Stimulated activated CD8-positive, alpha-beta memory T cell treated with anti-CD3 and anti-CD28 coated beads, Interleukin-12 subunit alpha, Interleukin-12 subunit beta, amount 100 ng/mL, for 1 hour (primary cell): ENCODE data around the gene POLH.
"Not testable (repeated sequence)": the region's sequence is repeated elsewhere in the genome, so short reads cannot be mapped to it uniquely, and the experiment has no call there.

Experiments
- DNase-seq: peaks from one replicate; pipeline ENCODE4 v3.0.0-alpha.2; 2020; ENCODE audit warnings: low read depth

Gene POLH

DNA sequence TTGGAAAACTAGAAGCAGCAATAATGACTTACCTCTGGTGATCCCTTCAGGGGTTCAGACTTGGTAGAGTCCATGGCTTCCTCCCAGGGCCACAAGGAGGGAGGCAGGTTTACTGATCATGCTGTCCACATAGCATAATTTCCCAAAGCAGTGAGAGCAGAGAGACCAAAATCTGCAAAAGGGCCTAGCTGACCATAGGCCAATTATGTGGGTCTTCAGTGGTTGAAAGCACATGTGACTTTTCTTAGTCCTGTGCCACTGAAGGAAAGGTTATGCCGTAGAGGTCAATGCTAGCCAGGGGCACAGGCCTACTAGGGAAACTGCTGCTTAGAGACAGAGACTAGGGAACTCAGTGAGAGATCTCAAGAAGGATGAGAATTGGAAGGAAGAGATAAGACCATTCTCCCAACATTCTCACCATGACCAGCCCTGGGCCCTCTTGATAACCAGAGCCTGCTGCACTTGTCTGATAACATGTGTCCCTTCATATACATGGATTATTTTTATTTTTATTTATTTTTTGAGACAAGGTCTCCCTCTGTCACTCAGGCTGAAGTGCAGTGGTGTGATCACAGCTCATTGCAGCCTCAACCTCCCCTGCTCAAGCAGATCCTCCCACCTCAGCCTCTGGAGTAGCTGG, 55.1 kb downstream of the POLH start:
- no peak for DNase-seq

GRCh38 chr6:43633002-43633401, 57.0 kb downstream of the POLH start:
- DNase-seq, result not testable (repeated sequence)

- DNase-seq, result no peak
Observed at GRCh38 chr6:43634702-43635303, 58.8 kb downstream of the POLH start.

DNA sequence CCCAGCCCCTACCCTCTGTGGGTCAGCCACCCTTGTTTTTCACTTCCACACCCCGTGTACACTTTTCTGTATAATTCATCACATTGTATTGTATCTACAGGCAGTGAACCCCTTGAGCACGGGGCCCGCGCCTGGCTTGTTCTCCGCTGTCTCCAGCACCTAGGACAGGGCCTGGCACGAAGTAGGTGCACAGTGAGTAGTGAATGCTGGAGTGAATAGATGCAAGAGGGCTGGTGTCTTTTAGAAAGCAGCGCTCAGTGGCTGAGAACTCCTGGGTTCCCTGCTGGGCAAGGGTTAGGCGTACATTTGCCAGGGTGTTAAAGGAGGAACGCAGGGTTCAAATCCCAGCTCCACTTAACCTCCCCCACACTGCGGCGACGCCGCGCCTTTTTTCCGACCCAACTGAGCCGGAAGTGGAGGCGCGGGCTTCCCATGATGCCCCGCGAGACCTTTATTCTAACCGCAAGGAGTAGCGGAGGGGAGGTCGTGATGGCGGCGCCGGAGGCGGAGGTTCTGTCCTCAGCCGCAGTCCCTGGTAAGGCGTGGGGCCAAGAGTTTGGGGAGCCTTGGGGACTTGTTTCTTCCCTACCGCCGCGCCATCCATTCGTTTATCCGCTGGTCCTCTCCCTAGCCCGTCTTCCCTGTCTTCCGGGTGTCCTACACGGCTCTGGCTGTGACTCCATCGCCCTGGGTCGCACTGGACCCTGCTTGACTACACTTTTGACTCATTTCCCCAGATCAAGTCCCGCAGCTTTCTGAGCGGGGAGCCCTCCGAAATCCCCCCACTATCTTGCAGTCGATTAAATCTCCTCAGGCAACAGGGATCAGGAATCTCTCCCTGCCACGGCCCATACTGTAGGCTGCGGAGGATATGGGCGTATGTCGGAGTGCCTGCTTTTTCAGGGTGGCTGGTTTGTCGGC, 59.7 kb downstream of the POLH start, which contains the start of gene MAD2L1BP:
Gene MAD2L1BP, plus strand, starts transcription at position 454 of the 921 bp plus-strand sequence. Its CDS starts 36 bp downstream, at position 490.
- peak; percentile 78 for DNase-seq

DNA sequence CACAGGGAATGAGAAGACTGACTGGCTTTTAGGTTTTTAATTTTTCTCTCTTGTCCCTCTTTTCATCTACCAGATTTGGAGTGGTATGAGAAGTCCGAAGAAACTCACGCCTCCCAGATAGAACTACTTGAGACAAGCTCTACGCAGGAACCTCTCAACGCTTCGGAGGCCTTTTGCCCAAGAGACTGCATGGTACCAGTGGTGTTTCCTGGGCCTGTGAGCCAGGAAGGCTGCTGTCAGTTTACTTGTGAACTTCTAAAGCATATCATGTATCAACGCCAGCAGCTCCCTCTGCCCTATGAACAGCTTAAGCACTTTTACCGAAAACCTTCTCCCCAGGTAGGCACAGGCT, 60.3 kb downstream of the POLH start:
- no peak for DNase-seq

DNA sequence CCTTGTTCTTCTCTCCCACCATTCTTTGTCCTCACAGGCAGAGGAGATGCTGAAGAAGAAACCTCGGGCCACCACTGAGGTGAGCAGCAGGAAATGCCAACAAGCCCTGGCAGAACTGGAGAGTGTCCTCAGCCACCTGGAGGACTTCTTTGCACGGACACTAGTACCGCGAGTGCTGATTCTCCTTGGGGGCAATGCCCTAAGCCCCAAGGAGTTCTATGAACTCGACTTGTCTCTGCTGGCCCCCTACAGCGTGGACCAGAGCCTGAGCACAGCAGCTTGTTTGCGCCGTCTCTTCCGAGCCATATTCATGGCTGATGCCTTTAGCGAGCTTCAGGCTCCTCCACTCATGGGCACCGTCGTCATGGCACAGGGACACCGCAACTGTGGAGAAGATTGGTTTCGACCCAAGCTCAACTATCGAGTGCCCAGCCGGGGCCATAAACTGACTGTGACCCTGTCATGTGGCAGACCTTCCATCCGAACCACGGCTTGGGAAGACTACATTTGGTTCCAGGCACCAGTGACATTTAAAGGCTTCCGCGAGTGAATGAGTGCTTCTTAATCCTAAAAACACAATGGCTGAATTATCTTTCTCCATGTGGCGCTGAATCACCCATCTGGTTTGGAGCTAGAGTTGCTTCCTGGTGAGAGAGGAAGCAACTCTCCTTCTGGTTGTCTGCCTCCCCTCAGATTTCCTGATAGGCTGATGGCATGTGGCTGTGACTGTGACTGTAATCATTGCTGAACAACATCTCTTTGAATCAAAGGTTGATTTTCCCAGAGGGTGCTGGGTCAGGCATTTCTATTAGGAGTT, 64.2 kb downstream of the POLH start:
- DNase-seq, result no peak

DNA sequence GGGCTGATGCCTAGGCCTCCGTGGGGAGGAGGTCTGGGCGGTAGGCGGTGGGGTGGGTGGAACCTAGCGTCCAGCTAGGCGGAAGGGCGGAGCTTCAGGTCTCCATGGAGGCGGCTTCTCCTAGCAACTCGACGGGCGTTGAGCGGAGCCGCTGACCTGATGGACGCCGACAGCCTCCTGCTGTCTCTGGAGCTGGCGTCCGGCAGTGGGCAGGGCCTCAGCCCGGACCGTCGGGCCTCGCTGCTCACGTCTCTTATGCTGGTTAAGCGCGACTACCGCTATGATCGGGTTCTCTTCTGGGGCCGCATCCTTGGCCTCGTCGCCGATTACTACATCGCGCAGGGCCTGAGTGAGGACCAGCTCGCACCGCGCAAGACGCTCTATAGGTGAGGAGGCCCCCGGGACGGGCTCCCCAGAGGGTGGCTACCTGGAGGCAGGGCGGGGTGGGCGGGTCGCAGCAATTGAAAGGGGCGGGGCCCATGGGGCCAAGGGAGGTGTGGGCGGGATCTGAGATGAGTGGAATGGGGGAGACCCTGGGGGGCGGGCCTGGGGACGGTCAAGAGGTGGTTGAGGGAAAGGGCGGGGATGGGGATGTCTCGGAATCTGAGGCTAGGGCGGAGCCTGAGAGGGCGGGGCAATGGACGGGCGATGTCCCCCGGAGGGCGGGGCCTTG, 69.1 kb downstream of the POLH start, which contains the start of gene RSPH9:
Gene RSPH9, plus strand, starts transcription at position 97 of the 673 bp plus-strand sequence. Its CDS starts 63 bp downstream, at position 160.
- peak; percentile 30 for DNase-seq

DNA sequence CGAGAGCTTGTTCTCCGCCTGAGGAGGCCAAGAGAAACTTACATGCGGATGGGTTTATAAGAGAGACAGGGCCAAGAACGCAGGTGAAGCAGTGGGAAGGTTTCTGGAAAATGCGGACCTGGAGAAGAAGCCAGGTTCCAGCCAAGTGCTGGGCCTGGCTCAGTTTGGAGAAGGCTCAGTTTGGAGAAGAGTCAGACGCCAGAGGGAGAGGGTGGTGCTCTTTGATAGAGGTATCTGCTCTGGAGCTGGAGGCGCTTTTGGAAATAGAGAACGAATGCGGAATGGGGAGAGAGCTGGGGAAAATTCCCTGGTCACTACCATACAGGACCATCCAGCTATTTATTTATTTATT, 69.6 kb downstream of the POLH start:
- no peak for DNase-seq

DNA sequence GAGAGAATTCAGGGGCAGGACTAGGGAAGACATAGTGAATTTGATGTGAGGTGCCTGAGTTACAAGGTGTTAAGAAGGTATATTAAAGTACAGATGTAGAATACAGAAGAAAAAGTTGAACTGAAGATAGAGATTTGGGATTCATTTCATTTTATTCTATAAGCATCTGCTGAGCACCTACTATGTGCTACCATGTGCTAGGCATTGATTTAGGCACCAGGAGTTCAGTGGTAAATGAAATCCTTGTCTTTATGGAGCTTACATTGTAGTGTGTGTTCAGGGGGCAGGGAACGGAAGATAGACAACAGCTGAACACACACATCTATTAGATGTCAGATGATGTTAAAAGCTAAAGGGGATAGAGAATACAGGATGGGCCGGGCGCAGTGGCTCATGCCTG, 71.6 kb downstream of the POLH start:
- no peak for DNase-seq

GRCh38 chr6:43648248-43648647, 72.3 kb downstream of the POLH start:
- DNase-seq, result no peak

DNA sequence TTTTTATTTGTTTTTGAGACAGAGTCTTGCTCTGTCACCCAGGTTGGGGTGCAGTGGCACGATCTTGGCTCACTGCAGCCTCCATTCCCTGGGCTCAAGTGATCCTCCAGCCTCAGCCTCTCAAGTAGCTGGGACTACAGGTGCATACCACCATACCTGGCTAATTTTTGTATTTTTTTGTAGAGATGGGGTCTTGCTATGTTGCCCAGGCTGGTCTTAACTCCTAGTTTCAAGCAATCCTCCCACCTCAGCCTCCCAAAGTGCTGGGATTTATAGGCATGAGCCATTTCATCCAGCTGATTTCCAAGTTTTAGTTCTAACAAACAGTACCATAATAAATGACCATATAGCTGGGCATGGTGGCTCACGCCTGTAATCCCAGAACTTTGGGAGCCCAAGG, 76.8 kb downstream of the POLH start:
- not testable (repeated sequence) for DNase-seq

DNA sequence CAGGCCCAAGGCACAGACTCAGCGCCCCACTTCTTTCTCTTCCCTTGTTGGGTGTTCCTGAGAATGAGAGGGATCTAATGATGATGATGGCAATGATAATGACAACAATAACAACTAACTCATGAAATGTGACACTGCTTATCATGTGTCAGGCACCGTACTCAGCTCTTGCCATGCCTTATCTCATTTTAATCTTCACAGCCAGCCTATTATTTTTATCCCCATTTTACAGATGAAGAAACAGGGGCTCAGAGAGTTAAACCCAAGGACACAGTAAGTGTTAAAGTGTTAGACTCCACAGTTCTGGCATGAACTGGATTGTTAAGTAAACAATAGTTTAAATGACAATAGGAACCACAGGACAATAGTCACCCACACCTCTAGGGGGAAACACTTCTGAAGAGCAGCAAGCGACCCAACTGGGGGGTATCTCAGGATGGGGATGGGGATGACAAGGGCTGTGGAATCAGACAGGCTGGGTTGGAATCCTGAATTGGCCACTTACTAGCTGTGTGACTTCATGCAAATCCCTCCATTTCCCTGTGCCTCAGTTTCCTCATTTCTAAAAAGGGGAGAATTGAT, 81.3 kb downstream of the POLH start:
- no peak for DNase-seq

GRCh38 chr6:43658161-43658560, 82.2 kb downstream of the POLH start:
- no peak for DNase-seq

GRCh38 chr6:43662948-43663347, 87.0 kb downstream of the POLH start:
- DNase-seq, result not testable (repeated sequence)
